HEK293T (cell line): ENCODE data around the gene DHFR2.

Source experiments
- ARNT ChIP-seq: fragments of 450-650 bp; IDR thresholded peaks from 2 replicates; pipeline ENCODE4 v1.6.1; 2017; ENCODE audit warnings: mild to moderate bottlenecking
- BHLHE40 ChIP-seq: fragments of 450-650 bp; IDR thresholded peaks from 2 replicates; pipeline ENCODE4 v1.6.1; 2016; ENCODE audit warnings: mild to moderate bottlenecking, moderate library complexity, borderline replicate concordance
- ELF4 ChIP-seq: fragments of 450-650 bp; IDR thresholded peaks from 2 replicates; pipeline ENCODE4 v1.6.1; 2017; ENCODE audit warnings: antibody characterized with exemption
- FOXA1 ChIP-seq: fragments of 450-650 bp; IDR thresholded peaks from 2 replicates; pipeline ENCODE4 v1.6.1; 2016; ENCODE audit warnings: mild to moderate bottlenecking
- FOXM1 ChIP-seq: fragments of 450-650 bp; IDR thresholded peaks from 2 replicates; pipeline ENCODE4 v1.6.1; 2017; ENCODE audit warnings: mild to moderate bottlenecking, borderline replicate concordance
- HDGF ChIP-seq: fragments of 450-650 bp; IDR thresholded peaks from 2 replicates; pipeline ENCODE4 v1.6.1; 2017; ENCODE audit warnings: antibody characterized with exemption, borderline replicate concordance
- L3MBTL2 ChIP-seq: fragments of 450-650 bp; conservative IDR thresholded peaks from 2 replicates; pipeline ENCODE4 v1.6.1; 2016; ENCODE audit warnings: mild to moderate bottlenecking
- NFRKB ChIP-seq: fragments of 450-650 bp; IDR thresholded peaks from 2 replicates; pipeline ENCODE4 v1.6.1; 2016; ENCODE audit warnings: mild to moderate bottlenecking, moderate library complexity
- SP1 ChIP-seq: fragments of 450-650 bp; IDR thresholded peaks from 2 replicates; pipeline ENCODE4 v1.6.1; 2017
- SUZ12 ChIP-seq: fragments of 450-650 bp; IDR thresholded peaks from 2 replicates; pipeline ENCODE4 v1.6.1; 2016; ENCODE audit warnings: mild to moderate bottlenecking
- ZNF384 ChIP-seq: fragments of 450-650 bp; IDR thresholded peaks from 2 replicates; pipeline ENCODE4 v1.6.1; 2016
- TF ChIP-seq, protein P1 (sequence below): fragments of 450-650 bp; IDR thresholded peaks from 2 replicates; pipeline ENCODE4 v1.6.1; 2016

GRCh38 chr3:94012185-94012584 is 50.5 kb downstream of the DHFR2 start:
- TF ChIP-seq FOXM1 (no peak), ELF4 (no peak), SUZ12 (no peak), HDGF (no peak), SP1 (no peak), BHLHE40 (no peak), ARNT (no peak), NFRKB (no peak), FOXA1 (no peak), ZNF384 (no peak), L3MBTL2 (no peak)
- TF ChIP-seq, protein P1, sequence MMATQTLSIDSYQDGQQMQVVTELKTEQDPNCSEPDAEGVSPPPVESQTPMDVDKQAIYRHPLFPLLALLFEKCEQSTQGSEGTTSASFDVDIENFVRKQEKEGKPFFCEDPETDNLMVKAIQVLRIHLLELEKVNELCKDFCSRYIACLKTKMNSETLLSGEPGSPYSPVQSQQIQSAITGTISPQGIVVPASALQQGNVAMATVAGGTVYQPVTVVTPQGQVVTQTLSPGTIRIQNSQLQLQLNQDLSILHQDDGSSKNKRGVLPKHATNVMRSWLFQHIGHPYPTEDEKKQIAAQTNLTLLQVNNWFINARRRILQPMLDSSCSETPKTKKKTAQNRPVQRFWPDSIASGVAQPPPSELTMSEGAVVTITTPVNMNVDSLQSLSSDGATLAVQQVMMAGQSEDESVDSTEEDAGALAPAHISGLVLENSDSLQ: no peak
